Stimulated activated CD4-positive, alpha-beta T cell treated with anti-CD3 and anti-CD28 coated beads, Interleukin-1b, Interleukin-23, amount 100 ng/mL, for 1 hour (primary cell): ENCODE results near the gene ZNF785.
"Not testable (repeated sequence)": the region's sequence is repeated elsewhere in the genome, so short reads cannot be mapped to it uniquely, and the experiment has no call there.

Source experiments
- DNase-seq, 2 donors: peaks; one replicate each; pipeline ENCODE4 v3.0.0-alpha.2; 2020; ENCODE audit warnings: low read depth in 2 of 2

Gene ZNF785

GRCh38 chr16:30539986-30540526 lies 45.4 kb downstream of the ZNF785 start:
- not testable (repeated sequence) for DNase-seq

DNA sequence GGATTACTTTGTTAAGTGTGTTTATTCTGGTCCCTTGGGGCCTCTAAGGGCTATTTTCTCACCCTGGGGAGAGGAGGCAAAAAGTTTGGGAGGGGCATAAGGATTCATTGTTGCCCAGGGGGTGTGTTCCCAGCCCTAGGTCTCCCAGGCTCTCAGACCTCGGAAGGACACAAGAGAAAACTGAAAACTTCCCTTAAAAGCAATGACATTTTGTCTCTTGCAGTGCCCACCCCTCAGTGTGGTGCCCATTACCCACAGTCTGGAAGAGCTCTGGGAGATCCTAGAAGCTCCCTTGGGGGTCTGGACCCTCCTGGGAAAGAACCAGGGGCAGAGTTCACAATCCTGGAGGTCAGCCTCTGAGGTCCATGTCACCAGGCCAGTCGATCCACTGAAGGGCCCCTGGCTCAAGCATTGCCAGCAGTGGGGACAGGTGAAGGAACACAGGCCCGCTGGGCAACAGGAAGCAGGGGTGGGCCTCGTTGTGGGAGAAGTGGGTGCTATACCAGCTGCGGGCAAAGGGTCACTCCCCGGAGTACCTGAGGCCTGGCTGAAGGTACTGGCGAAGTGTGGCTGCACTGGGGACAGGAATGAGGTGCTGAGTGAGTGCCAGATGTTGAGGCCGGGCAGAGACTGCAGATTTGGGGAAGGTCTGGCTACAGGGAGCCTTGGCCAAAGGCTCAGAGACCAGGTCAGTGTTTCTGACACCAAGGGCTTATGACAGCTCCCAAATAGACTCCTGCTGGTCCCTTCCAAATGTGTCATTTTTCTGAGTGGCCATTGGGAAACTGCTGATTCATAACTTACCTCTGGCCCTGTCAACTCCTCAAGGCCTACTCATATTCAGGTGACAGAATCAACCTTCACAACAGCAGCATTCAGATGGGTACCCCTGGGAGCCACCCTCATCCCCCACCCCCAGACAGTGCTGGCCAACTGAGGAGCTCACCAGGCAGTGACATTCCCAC lies 46.2 kb downstream of the ZNF785 start:
- no peak for DNase-seq

DNA sequence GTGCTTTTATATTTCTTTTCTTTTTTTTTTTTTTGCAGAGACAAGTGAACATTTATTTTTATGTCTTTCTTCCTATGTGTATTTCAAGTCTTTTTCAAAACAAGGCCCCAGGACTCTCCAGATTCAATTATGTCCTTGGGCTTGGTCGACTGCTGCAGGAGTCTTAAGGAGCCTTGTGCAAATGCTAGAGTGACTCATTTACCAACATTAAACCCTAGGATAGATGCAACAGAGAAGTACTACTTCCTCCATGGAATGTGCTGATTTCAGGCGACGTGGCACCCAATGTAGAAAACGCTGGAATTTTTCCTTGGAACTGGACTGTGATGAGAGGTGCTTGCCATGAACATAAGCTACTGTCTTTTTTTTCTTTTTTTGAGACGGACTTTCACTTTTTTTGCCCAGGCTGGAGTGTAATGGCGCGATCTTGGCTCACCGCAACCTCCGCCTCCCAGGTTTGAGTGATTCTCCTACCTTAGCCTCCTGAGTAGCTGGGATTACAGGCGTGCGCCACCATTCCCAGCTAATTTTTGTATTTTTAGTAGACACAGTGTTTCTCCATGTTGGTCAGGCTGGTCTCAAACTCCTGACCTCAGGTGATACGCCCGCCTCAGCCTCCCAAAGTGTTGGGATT lies 49.0 kb downstream of the ZNF785 start:
- not testable (repeated sequence) for DNase-seq

DNA sequence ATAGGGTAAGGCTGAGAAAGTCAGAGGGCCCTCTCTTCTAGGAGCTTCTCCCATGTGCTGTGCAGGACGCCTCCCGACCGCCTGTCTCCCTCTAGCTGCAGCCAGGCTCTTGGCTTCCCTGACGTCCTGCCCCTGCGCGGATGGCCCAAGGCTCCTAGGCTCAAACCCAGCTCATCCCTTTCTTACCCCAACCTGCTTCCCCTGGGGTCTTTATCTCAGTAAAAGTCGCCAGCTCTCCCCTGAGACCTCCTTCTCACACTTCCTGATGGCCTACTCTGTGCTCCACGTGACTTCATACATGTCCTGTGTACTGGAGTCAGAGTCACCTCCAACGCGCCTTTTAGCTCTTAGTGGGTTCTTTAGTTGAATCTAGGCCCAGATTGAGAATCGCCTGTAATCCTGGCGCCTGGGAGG lies 49.7 kb downstream of the ZNF785 start:
- peak in 1 of 2 donors; percentile 33 for DNase-seq

DNA sequence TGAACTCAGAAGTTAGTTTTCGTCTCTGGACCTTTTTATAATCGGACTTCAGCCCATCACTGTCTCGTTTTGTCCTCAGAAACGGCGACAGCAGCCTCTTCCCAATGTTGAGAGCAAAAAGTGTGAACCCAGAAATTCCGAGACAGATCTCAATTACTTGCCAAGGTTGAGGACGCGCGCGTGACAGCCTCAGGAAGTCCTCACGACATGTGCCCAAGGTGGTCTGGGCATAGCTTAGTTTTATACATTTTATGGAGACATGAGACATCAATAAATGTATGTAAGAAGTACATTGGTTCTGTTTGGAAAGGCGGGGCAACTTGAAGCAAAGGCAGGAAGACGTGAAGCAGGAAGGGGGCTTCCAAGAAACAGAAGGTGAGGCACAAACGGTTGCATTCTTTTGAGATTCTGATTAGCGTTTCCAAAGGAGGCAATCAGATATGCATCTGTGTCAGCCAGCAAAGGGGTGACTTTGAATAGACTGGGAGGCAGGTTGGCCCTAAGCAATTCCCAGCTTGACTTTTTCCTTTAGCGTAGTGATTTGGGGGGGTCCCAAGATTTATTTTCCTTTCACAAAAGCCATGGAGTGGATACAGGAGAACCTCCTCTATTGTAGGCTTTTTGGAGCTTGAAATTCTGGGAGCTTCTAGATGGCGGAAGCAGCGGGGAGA lies 50.3 kb downstream of the ZNF785 start:
- no peak for DNase-seq

DNA sequence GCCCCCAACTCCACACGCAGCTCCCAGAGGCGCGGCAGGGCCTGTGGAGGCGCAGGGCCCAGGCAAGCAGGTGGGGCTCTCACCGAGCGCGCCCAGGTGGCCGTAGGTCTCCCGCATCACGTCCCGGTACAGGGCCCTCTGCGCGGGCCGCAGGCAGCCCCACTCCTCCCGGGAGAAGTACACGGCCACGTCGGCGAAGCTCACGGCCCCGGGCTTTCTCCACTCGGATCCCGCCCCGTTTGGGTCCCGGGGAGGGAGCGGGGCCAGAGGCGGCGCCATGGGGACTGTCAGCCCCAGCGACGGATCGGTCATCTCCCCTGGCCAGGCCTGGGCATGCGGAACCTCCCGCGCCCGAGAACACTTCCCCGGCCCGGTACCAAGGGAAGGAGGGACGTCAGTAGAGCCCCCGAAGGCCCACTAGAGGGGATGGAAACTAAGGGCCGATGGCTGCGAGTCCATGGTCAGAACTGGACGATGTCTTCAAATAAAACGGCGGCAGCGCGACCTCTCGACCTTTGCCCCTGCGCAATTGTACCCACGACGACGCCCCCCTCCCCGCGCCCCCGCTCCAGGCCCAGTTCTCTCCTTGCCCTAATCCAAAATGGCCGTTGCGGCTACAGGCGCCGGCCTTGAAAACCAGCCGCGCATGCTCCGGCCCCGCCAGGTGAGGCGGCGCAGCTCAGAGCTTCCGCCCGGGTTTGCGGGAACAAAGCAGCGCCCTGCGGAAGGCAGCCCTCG lies 51.0 kb downstream of the ZNF785 start, which contains the start of gene ZNF747:
ZNF747 (minus strand) TSS at position 491 of the 738 bp plus-strand sequence; CDS start at position 312, 179 bp downstream.
- DNase-seq = peak; percentile 78 to 81

DNA sequence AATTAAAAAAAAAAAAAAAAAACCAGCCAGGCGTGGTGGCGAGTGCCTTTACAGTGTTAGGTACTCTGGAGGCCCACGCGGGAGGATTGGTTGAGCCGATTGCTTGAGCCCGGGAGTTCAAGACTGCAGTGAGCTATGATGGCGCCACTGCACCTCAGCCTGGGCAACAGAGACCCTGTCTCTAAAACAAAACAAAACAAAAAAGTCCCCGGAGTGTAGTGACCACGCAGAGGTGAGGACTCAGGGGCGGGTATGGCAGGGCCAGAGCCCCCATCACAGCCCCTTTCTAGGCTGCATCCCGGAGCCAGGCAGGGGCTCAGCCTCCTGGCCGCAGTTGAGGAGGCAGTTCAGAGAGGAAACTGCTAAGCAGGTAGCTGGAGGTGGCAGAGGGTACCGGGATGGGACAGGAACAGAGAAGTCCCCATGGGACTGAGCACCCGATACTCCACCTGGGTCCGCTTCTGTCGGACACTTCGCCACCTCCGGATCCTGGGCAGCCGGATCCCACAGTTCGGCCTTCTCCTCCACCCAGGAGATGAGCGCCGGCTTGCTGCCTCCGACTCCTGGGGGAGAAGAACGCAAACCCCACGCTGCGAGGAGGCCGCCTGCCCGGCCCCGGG lies 51.6 kb downstream of the ZNF785 start:
- no peak for DNase-seq

DNA sequence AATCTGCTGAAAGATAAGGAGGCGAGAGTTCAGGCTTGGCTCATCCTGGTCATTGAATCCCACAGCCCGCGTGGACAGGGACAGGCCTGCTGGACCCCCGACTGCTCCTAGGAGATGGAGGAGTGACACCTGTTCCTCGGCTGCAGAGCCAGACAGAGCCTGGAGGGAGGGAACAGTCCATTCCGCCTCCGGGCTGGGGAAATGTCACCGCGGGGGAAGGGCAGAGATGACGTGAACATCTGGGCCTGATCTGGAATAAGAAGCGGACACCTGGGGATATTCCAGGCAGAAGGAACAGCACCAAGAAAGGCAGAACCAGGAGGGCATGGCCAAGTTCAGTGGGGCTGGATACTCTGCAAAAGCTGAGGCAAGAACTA lies 52.4 kb downstream of the ZNF785 start:
- DNase-seq = no peak

DNA sequence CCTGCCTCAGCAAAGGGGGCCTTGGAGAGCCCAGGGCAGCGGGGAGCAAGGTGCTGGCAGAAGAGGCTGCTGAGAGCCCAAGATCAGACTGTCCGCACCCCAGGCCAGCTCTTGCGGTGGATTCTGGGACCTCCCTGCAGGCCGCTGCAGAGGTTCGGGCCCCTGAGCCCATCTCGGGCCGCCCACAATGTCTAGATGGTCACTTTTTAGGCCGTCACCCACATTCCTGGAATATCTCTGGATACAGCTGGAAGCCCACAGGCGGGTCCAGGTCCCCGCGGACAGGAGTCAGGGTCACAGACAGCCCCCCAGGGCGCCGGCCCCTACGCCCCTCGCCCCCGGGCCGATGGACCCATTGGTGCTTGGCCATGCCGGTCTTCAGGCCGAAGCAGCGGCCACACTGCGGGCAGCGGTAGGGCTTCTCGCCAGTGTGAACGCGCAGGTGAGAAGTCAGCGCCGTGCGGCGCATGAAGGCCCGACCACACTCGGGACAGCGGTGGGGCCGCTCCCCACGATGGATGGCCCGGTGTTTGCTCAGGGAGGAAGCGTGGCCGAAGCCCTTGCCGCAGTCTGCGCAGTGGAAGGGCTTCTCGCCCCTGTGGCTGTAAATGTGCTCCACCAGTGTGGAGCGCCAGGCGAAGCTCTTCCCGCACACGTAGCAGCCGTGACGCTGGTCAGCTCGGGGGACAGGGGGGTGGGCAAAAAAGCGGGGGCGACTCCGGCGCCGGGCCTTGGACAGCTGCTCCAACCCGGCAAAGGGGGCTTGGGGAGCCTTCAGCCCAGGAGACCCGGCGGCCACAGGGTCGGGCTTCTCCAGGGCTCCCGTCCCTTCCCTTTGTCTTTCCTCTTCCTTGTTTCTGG lies 53.0 kb downstream of the ZNF785 start:
- no peak for DNase-seq
